IMR-90 (cell line): Measurements from ENCODE around the gene RIPK4. TPM values are rescaled to one million over a fixed set of nuclear protein-coding genes. Genes with fewer than 3 reads are reported as not detected.

Experiments used
- ATAC-seq: fragments of 200-7000 bp; cut with Tn5 transposase; 2 replicates; pipeline ENCODE4 v1.9.1; 2020; ENCODE audit warnings: low read depth, mild to moderate bottlenecking, moderate library complexity
- BruUV-seq: library from RNA; stranded (reverse); fragments of 400-500 nt; replicated peaks from 2 replicates; lab custom pipeline; 2021; lab: Mats Ljungman, UMichigan
- CTCF ChIA-PET: fragments of 300-600 bp; formaldehyde crosslinking; extraction: SDS; loops from one replicate; lab custom pipeline; 2021; ENCODE audit warnings: antibody characterized with exemption; lab: Yijun Ruan, JAX
- POLR2A ChIA-PET: fragments of 300-600 bp; sonication (Branson Sonifier 250); formaldehyde crosslinking; loops from one replicate; lab custom pipeline; 2022; ENCODE audit warnings: antibody characterized with exemption; ENCODE audit not compliant: unreplicated experiment; lab: Charles Lee
- DNase-seq: peaks from one replicate; pipeline ENCODE4 v3.0.0; 2013
- H2AFZ ChIP-seq: replicated peaks from 2 replicates; pipeline ENCODE3; 2013; ENCODE audit warnings: low read length, mild to moderate bottlenecking; ENCODE audit not compliant: poor library complexity
- H2AK5ac ChIP-seq: 2 replicates; pipeline ENCODE4 v1.6.1; 2013; ENCODE audit warnings: low read depth, low read length, inconsistent platforms
- H2AK9ac ChIP-seq: replicated peaks from 2 replicates; pipeline ENCODE3; 2013; ENCODE audit warnings: mild to moderate bottlenecking, low read depth, low read length, moderate library complexity; ENCODE audit not compliant: poor library complexity
- H2BK120ac ChIP-seq: 2 replicates; pipeline ENCODE4 v1.6.1; 2013; ENCODE audit warnings: low read depth, low read length, inconsistent platforms
- H2BK15ac ChIP-seq: 3 replicates; pipeline ENCODE4 v1.6.1; 2013; ENCODE audit warnings: low read depth, low read length, inconsistent platforms
- H2BK20ac ChIP-seq: 2 replicates; pipeline ENCODE4 v1.6.1; 2013; ENCODE audit warnings: low read depth, mild to moderate bottlenecking, inconsistent platforms, low read length, moderate library complexity
- H2BK5ac ChIP-seq: 2 replicates; pipeline ENCODE4 v1.6.1; 2013; ENCODE audit warnings: mild to moderate bottlenecking, low read depth, low read length, inconsistent platforms; ENCODE audit not compliant: poor library complexity, severe bottlenecking
- H3K14ac ChIP-seq: replicated peaks from 2 replicates; pipeline ENCODE4 v1.6.1; 2013; ENCODE audit warnings: low read depth, low read length, inconsistent platforms
- H3K18ac ChIP-seq: 2 replicates; pipeline ENCODE4 v1.6.1; 2013; ENCODE audit warnings: low read depth, low read length, control low read depth
- H3K23ac ChIP-seq: 2 replicates; pipeline ENCODE4 v1.6.1; 2013; ENCODE audit warnings: low read depth, low read length, inconsistent platforms
- H3K27ac ChIP-seq: 2 replicates; pipeline ENCODE4 v1.5.1; 2013; ENCODE audit warnings: mild to moderate bottlenecking, control low read depth, low read length; ENCODE audit not compliant: insufficient read depth
- H3K27me3 ChIP-seq: 2 replicates; pipeline ENCODE4 v1.6.1; 2013; ENCODE audit warnings: low read length; ENCODE audit not compliant: control insufficient read depth, insufficient read depth
- H3K36me3 ChIP-seq: 2 replicates; pipeline ENCODE4 v1.6.1; 2013; ENCODE audit warnings: low read length, mixed read lengths; ENCODE audit not compliant: control insufficient read depth, insufficient read depth
- H3K4ac ChIP-seq: 2 replicates; pipeline ENCODE4 v1.6.1; 2013; ENCODE audit warnings: low read depth, low read length, inconsistent platforms
- H3K4me1 ChIP-seq: 2 replicates; pipeline ENCODE4 v1.6.1; 2013; ENCODE audit warnings: low read length, mixed read lengths; ENCODE audit not compliant: control insufficient read depth, insufficient read depth
- H3K4me2 ChIP-seq: 2 replicates; pipeline ENCODE4 v1.6.1; 2013; ENCODE audit warnings: low read depth, mild to moderate bottlenecking, control low read depth, low read length, moderate library complexity
- H3K4me3 ChIP-seq: 2 replicates; pipeline ENCODE4 v1.5.1; 2013; ENCODE audit warnings: low read depth, mild to moderate bottlenecking, control low read depth, low read length, moderate library complexity; ENCODE audit not compliant: insufficient read depth
- H3K56ac ChIP-seq: 2 replicates; pipeline ENCODE4 v1.6.1; 2013; ENCODE audit warnings: low read length, inconsistent platforms; ENCODE audit not compliant: insufficient read depth; ENCODE audit errors: extremely low read depth
- H3K79me1 ChIP-seq, 2 experiments: 2 replicates each; pipeline ENCODE4 v1.6.1; 2013; ENCODE audit warnings: low read length in 2 of 2, inconsistent platforms in 1 of 2, low read depth in 1 of 2
- H3K9ac ChIP-seq: 2 replicates; pipeline ENCODE4 v1.6.1; 2013; ENCODE audit warnings: low read depth, low read length, control low read depth
- H3K9me1 ChIP-seq: 2 replicates; pipeline ENCODE4 v1.6.1; 2013; ENCODE audit warnings: low read length, inconsistent platforms; ENCODE audit not compliant: insufficient read depth
- H3K9me3 ChIP-seq: 2 replicates; pipeline ENCODE4 v1.6.1; 2013; ENCODE audit warnings: low read length; ENCODE audit not compliant: control insufficient read depth, insufficient read depth
- H4K20me1 ChIP-seq: 2 replicates; pipeline ENCODE4 v1.6.1; 2013; ENCODE audit warnings: low read length, inconsistent platforms; ENCODE audit not compliant: insufficient read depth
- H4K5ac ChIP-seq: 2 replicates; pipeline ENCODE4 v1.6.1; 2013; ENCODE audit warnings: mild to moderate bottlenecking, low read depth, low read length, control low read depth
- H4K8ac ChIP-seq, 2 experiments: 2 replicates each; pipeline ENCODE4 v1.6.1; 2013; ENCODE audit warnings: low read depth in 2 of 2, low read length in 2 of 2, control low read depth in 1 of 2, inconsistent platforms in 1 of 2
- H4K91ac ChIP-seq: 2 replicates; pipeline ENCODE4 v1.6.1; 2013; ENCODE audit warnings: low read depth, low read length, inconsistent platforms; ENCODE audit not compliant: insufficient read depth
- MAFK ChIP-seq: IDR thresholded peaks from 2 replicates; pipeline ENCODE4 v1.6.1; 2012; ENCODE audit warnings: low read depth, low read length, improper control_type of control experiment
- MAZ ChIP-seq: IDR thresholded peaks from 2 replicates; pipeline ENCODE4 v1.6.1; 2012; ENCODE audit warnings: low read depth, mild to moderate bottlenecking, low read length, improper control_type of control experiment, moderate library complexity, borderline replicate concordance
- MXI1 ChIP-seq: IDR thresholded peaks from 2 replicates; pipeline ENCODE4 v1.6.1; 2012; ENCODE audit warnings: low read depth, mild to moderate bottlenecking, low read length, moderate library complexity, borderline replicate concordance
- NFE2L2 ChIP-seq: fragments of 150-350 bp; IDR thresholded peaks from 2 replicates; pipeline ENCODE4 v1.6.1; 2016; ENCODE audit warnings: low read depth, mild to moderate bottlenecking, low read length
- WGBS, 2 experiments: methylation state at CpG; one replicate each; pipeline versions ENCODE4 v1.1.5 to v1.1.7; 2013; ENCODE audit warnings: missing lambda C conversion rate in 2 of 2; ENCODE audit not compliant: insufficient read length in 1 of 2; ENCODE audit errors: extremely low coverage in 2 of 2; 5-methylcytosine and 5-hydroxymethylcytosine counted together
- dilution Hi-C: fragments of 300-500 bp; cut with HindIII; formaldehyde crosslinking; loops from one replicate; pipeline ENCODE4 v1.14.3; 2018; ENCODE audit warnings: low sequenced_read_pairs; ENCODE audit not compliant: unreplicated experiment
- in situ Hi-C: fragments of 300-500 bp; cut with MboI; formaldehyde crosslinking; loops from 3 replicates; pipeline ENCODE4 v1.14.3; 2019; ENCODE audit warnings: low sequenced_read_pairs, inconsistent platforms, mixed read lengths
- intact Hi-C: fragments of 100-400 bp; cut with micrococcal nuclease; formaldehyde crosslinking; loops from 2 replicates; pipeline ENCODE4 v1.10.0; 2022
- polyA plus RNA-seq, 3 experiments: library from polyadenylated mRNA; depleted of rRNA; stranded (reverse); fragments of >200 nt; gene quantifications; 2 replicates each; pipeline ENCODE4 v1.2.3, GENCODE V29; 2012; ENCODE audit warnings: low replicate concordance in 1 of 3
- total RNA-seq: library from RNA; depleted of rRNA; stranded (reverse); fragments of >200 nt; gene quantifications from 2 replicates; pipeline ENCODE4 v1.2.3, GENCODE V29; 2012
- TF ChIP-seq, protein P1 (sequence below): fragments of 150-350 bp; IDR thresholded peaks from 2 replicates; pipeline ENCODE4 v1.6.1; 2016; ENCODE audit warnings: low read depth, mild to moderate bottlenecking, low read length, moderate library complexity, borderline replicate concordance
- TF ChIP-seq, protein P2 (sequence below): conservative IDR thresholded peaks from 2 replicates; pipeline ENCODE4 v1.5.1; 2012; ENCODE audit warnings: mild to moderate bottlenecking, low read depth, low read length, improper control_type of control experiment

The RIPK4 gene
- total and polyA plus RNA-seq, 2 of the 4 experiments (the other 2 are of a cell fraction): under 0.01 to 0.03 TPM

DNA sequence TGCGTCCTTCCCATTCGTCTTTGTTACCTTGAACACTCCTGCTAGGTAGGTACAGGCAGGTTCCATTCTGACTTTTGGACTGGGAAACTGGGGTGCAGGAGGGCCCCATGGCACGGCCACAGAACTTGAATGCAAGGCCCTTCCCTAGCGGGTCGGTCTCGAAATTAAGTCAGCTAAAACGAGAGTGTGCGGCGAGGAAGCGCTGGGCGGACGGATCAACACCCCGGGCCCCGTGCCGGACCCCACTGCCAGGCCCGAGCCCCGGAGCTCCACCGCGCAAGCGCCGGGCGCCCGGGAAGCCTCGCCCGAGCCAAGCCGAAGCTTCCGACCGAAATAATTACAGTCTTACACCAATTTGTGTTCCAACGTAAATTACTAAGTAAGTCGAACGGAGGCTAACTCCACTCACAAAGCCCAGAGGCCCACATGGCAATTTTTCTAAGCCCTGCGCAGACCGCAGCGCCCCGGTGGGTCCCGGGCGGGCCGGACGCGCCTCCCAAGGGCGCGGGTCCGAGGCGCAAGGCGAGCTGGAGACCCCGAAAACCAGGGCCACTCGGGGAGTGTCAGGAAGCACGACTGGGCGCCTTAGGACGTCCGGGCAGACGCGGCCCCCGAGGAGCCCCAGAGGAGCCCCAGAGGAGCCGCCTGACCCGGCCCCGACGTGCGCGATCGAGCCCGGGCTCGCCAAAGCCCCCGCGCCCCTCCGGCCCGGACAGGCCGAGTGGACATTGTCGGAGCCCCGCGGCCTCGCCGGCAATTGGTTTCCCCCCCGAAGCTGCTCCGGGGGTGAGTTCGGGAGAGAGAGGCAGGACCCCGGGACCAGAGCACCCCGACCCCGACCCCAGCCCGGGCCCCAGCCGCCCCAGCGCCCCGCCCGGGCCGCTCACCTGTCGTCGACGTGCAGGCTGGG is 624 bp downstream of the RIPK4 start (continued):
- no peak for TF ChIP-seq MAFK

DNA sequence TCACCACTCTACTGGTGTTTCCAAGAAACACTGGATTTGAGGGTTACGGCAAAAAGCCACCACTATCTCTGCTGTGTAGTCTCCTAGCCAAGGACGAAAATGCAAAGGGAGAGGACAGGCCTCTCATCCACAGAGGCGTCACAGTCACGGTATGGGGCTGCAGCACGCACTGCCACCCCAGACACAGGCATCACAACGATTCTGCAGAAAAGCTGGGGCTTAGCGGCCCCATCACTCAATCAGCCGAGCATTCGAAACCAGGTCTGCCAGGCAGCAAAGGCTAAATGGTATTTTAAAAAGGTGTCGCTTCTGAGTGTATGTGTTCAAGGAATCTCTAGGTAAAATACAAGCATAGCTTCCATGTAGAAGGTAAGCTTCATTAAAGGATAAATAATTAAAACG is 1.4 kb downstream of the RIPK4 start:
- no peak overlapping the region for H3K4me2 ChIP-seq
- no peak overlapping the region for H3K18ac ChIP-seq
- H3K14ac ChIP-seq: no peak overlapping the region
- no peak overlapping the region for H2AK5ac ChIP-seq
- H3K79me1 ChIP-seq: no peaks in the 10 kb centered on the region
- H2BK20ac ChIP-seq: no peak overlapping the region
- no peak overlapping the region for H2BK120ac ChIP-seq
- H3K23ac ChIP-seq: no peak overlapping the region
- ChIA-PET POLR2A (no interaction called here), CTCF (no interaction called here)
- H3K4me3 ChIP-seq: no peak overlapping the region
- no peak overlapping the region for H2AFZ ChIP-seq
- TF ChIP-seq MXI1 (no peak), NFE2L2 (no peak), MAZ (no peak)
- TF ChIP-seq, protein P1, sequence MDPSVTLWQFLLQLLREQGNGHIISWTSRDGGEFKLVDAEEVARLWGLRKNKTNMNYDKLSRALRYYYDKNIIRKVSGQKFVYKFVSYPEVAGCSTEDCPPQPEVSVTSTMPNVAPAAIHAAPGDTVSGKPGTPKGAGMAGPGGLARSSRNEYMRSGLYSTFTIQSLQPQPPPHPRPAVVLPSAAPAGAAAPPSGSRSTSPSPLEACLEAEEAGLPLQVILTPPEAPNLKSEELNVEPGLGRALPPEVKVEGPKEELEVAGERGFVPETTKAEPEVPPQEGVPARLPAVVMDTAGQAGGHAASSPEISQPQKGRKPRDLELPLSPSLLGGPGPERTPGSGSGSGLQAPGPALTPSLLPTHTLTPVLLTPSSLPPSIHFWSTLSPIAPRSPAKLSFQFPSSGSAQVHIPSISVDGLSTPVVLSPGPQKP: no peak
- TF ChIP-seq, protein P2, sequence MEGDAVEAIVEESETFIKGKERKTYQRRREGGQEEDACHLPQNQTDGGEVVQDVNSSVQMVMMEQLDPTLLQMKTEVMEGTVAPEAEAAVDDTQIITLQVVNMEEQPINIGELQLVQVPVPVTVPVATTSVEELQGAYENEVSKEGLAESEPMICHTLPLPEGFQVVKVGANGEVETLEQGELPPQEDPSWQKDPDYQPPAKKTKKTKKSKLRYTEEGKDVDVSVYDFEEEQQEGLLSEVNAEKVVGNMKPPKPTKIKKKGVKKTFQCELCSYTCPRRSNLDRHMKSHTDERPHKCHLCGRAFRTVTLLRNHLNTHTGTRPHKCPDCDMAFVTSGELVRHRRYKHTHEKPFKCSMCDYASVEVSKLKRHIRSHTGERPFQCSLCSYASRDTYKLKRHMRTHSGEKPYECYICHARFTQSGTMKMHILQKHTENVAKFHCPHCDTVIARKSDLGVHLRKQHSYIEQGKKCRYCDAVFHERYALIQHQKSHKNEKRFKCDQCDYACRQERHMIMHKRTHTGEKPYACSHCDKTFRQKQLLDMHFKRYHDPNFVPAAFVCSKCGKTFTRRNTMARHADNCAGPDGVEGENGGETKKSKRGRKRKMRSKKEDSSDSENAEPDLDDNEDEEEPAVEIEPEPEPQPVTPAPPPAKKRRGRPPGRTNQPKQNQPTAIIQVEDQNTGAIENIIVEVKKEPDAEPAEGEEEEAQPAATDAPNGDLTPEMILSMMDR: no peak
- no peaks in the 10 kb centered on the region for H3K36me3 ChIP-seq
- H2BK5ac ChIP-seq: no peak overlapping the region
- intact Hi-C loops (no loop called here), in situ Hi-C loops (loop anchor here (5.0 kb wide), 1 partner anchor 148 kb away; no protein-coding TSS in a partner anchor), dilution Hi-C loops (no loop called here)
- peaks cover 4% of the 10 kb centered on the region for H3K4me1 ChIP-seq
- DNase-seq (no peak), ATAC-seq (no peak)
- no TSS peak for BruUV-seq
- H4K20me1 ChIP-seq: no peaks in the 10 kb centered on the region
- H3K9ac ChIP-seq: no peak overlapping the region
- H3K4ac ChIP-seq: no peak overlapping the region
- no peaks in the 10 kb centered on the region; the same call in 1 of the 2 replicates for H3K9me1 ChIP-seq
- H3K27ac ChIP-seq: no peak overlapping the region
- no peak overlapping the region for H2AK9ac ChIP-seq
- H3K9me3 ChIP-seq: peaks cover 5% of the 10 kb centered on the region; the same call in 1 of the 2 replicates
- no peak overlapping the region for H4K8ac ChIP-seq
- H2BK15ac ChIP-seq: no peak overlapping the region
- no peak overlapping the region for H4K5ac ChIP-seq
- 63% methylated on average over 2 of the region's 11 CpGs; no CpG with 5 or more reads in 1 of the 2 experiments for WGBS, 2 experiments
- no peak overlapping the region for H3K56ac ChIP-seq
- H4K91ac ChIP-seq: no peak overlapping the region
- peaks cover 95% of the 10 kb centered on the region for H3K27me3 ChIP-seq
